NT2/D1 (cell line): ENCODE data around the gene PNKD.

Experiments used
- SUZ12 ChIP-seq: IDR thresholded peaks from 2 replicates; pipeline ENCODE4 v1.6.1; 2011; ENCODE audit not compliant: insufficient read length, insufficient read depth; ENCODE audit errors: extremely low read depth
- ZNF274 ChIP-seq: IDR thresholded peaks from 2 replicates; pipeline ENCODE4 v1.6.1; 2011; ENCODE audit warnings: mild to moderate bottlenecking, low read depth, low read length

- TF ChIP-seq SUZ12: no peak
- TF ChIP-seq ZNF274: no peak
These were observed 3.9 kb upstream of the PNKD start for GRCh38 chr2:218266316-218266979.
